Endometrial microvascular endothelial cells (primary cell): ENCODE measurements around the gene PLA2G4A. TPM values are rescaled to one million over a fixed set of nuclear protein-coding genes. Genes with fewer than 3 reads are reported as not detected.

Experiments used
- in situ Hi-C: cut with HindIII; loops from 2 replicates; pipeline ENCODE4 v1.10.0; 2017; ENCODE audit warnings: low sequenced_read_pairs, low pct_unique_long_range_greater_than_20kb; ENCODE audit errors: inconsistent ontology term
- total RNA-seq: library from RNA; depleted of rRNA; stranded (reverse); fragments of >200 nt; gene quantifications from one replicate; pipeline ENCODE4 v1.2.3, GENCODE V29; 2015; ENCODE audit errors: inconsistent ontology term

The PLA2G4A gene
- total RNA-seq, 1 donor from 2014 or later, result 0.28 TPM

- in situ Hi-C loops, result no loop called here
Measured at GRCh38 chr1:186829686-186830587, 1.2 kb downstream of the PLA2G4A start.

GRCh38 chr1:186831168-186831567 lies 2.4 kb downstream of the PLA2G4A start:
- in situ Hi-C loops, result no loop called here

- in situ Hi-C loops, result no loop called here
Measured at GRCh38 chr1:186834399-186834958, 5.7 kb downstream of the PLA2G4A start.

GRCh38 chr1:186835448-186835847 lies 6.7 kb downstream of the PLA2G4A start:
- in situ Hi-C loops, result no loop called here

- in situ Hi-C loops, result no loop called here
Measured at GRCh38 chr1:186837806-186838205, 9.1 kb downstream of the PLA2G4A start.

- in situ Hi-C loops, result no loop called here
Measured at GRCh38 chr1:186838380-186839040, 9.8 kb downstream of the PLA2G4A start.

- in situ Hi-C loops, result no loop called here
Measured at GRCh38 chr1:186839041-186839400, 10.3 kb downstream of the PLA2G4A start.

GRCh38 chr1:186841599-186841998 lies 12.8 kb downstream of the PLA2G4A start:
- in situ Hi-C loops, result no loop called here

GRCh38 chr1:186842547-186842946 lies 13.8 kb downstream of the PLA2G4A start:
- in situ Hi-C loops, result no loop called here

GRCh38 chr1:186843226-186843625 lies 14.5 kb downstream of the PLA2G4A start:
- in situ Hi-C loops, result no loop called here

- in situ Hi-C loops, result no loop called here
Measured at GRCh38 chr1:186843931-186844330, 15.2 kb downstream of the PLA2G4A start.

- in situ Hi-C loops, result no loop called here
Measured at GRCh38 chr1:186845576-186846210, 16.9 kb downstream of the PLA2G4A start.

- in situ Hi-C loops, result no loop called here
Measured at GRCh38 chr1:186848509-186849130, 19.9 kb downstream of the PLA2G4A start.

GRCh38 chr1:186849271-186849671 lies 20.5 kb downstream of the PLA2G4A start:
- in situ Hi-C loops, result no loop called here

- in situ Hi-C loops, result no loop called here
Measured at GRCh38 chr1:186849826-186850225, 21.1 kb downstream of the PLA2G4A start.

- in situ Hi-C loops, result no loop called here
Measured at GRCh38 chr1:186854102-186854501, 25.4 kb downstream of the PLA2G4A start.

GRCh38 chr1:186858923-186859322 lies 30.2 kb downstream of the PLA2G4A start:
- in situ Hi-C loops, result no loop called here

GRCh38 chr1:186859995-186860394 lies 31.2 kb downstream of the PLA2G4A start:
- in situ Hi-C loops, result no loop called here

- in situ Hi-C loops, result no loop called here
Measured at GRCh38 chr1:186864296-186864695, 35.5 kb downstream of the PLA2G4A start.
